HG03060 (cell line): ENCODE measurements around the gene GSTA2.
"Not testable (repeated sequence)": the region's sequence is repeated elsewhere in the genome, so short reads cannot be mapped to it uniquely, and the experiment has no call there.

Experiments used
- ATAC-seq: cut with Tn5 transposase; IDR thresholded peaks from one replicate; pipeline ENCODE4 v1.9.1; 2021; ENCODE audit warnings: low read depth, moderate number of reproducible peaks; ENCODE audit not compliant: unreplicated experiment

GSTA2 gene

GRCh38 chr6:52761673-52762491, 1.4 kb downstream of the GSTA2 start:
- ATAC-seq = not testable (repeated sequence)

- no peak for ATAC-seq
Observed at GRCh38 chr6:52760105-52760765, 3.0 kb downstream of the GSTA2 start.

- ATAC-seq = no peak
Observed at GRCh38 chr6:52759085-52759484, 4.2 kb downstream of the GSTA2 start.

- ATAC-seq = not testable (repeated sequence)
Observed at GRCh38 chr6:52757651-52758338, 5.5 kb downstream of the GSTA2 start.

- no peak for ATAC-seq
Observed at GRCh38 chr6:52754443-52754842, 8.8 kb downstream of the GSTA2 start.

DNA sequence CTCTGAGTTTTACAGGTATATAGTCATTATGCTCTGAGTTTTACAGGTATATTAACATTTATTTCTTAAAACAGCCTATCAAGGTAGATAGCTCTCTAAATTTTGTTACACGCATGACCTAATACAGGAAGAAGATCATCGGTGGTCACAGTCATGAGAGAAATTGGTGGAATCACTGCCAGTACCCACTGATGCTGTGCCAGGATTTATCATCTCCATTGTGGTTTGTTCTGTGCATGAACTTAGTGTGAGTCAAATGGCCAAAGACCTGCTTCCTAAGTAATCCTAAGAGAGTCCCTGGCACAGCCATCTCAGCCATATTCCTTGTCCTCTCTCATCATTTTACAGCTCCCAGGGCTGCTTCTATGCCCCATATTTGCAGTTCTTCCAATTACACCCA, 10.1 kb downstream of the GSTA2 start:
- not testable (repeated sequence) for ATAC-seq

DNA sequence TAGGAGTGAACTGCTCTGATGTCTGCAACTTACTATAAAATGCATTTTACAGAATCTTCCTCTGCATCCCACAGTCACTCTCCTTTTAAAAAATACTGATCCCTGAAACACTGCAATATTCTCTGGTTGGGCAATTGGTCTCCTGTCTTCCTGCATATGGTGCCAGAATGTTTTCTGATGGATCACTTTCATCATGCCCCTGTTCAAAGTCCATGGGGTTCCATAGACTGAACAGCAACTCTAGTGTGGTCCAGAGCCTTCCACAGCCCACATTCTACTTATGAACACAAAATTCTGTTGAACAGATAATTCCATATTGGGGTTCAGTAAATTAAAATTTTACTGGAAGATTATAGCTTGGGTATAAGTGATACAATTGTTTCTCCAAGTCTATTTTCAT, 11.0 kb downstream of the GSTA2 start:
- ATAC-seq = no peak

- ATAC-seq = no peak
Observed at GRCh38 chr6:52749556-52750152, 13.6 kb downstream of the GSTA2 start.

GRCh38 chr6:52747301-52747700, 16.0 kb downstream of the GSTA2 start:
- not testable (repeated sequence) for ATAC-seq

GRCh38 chr6:52746213-52746612, 17.1 kb downstream of the GSTA2 start:
- ATAC-seq = no peak

- no peak for ATAC-seq
Observed at GRCh38 chr6:52745764-52746201, 17.5 kb downstream of the GSTA2 start.

GRCh38 chr6:52741872-52742271, 21.4 kb downstream of the GSTA2 start:
- ATAC-seq = no peak

DNA sequence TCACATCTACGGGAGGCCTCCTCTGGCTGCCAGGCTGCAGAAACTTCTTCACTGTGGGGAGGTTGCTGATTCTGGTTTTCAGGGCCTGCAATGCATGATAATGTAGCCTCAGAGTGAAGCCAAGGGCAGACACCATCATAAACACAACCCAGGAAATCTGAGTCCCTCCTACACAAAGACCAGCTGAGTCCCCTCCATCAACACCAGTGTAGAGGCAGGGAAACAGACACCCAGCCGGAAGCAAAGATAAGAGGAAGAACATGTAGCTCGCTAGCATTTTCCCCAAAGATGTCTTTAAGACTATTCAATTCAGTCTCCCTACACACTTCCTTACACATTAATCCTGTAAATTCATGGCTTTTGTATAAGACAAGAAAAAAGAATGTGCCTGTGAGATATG, 23.6 kb downstream of the GSTA2 start:
- no peak for ATAC-seq

GRCh38 chr6:52739134-52739533, 24.1 kb downstream of the GSTA2 start:
- ATAC-seq = no peak

DNA sequence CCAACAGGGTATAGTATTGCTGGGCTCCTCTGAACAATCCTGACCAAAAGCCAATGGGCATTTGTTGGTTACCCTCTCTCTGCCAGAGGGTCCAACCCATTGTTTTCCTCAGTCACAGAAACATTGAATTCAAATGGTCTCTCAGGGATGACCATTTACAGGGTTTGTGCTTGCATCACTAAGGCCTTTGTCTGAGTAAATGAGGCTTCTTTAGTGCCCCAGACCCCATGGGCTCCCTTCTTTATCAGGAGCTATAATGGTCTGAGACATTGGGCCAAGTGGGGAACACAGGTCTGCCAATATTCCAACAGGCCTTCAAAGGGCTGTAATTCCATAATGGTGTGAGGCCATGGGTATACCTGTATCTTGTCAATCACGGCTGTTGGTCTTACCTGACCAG, 27.1 kb downstream of the GSTA2 start:
- ATAC-seq = no peak

DNA sequence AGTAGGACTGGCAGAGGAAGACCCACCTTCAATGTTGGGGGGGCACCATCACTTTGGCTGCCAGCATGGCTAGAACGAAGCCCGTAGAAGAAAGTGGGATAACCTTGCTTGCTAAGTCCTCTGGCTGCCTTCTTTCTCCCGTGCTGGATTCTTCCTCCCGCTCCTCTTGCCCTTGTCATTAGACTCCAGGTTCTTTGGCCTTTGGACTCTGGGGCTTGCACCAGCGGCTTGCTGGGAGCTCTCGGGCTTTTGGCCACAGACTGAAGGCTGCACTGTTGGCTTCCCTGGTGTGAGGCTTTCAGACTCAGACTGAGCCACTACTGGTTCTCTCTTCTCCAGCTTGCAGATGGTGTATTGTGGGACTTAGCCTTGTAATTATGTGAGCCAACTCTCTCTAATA, 28.2 kb downstream of the GSTA2 start:
- ATAC-seq = no peak

DNA sequence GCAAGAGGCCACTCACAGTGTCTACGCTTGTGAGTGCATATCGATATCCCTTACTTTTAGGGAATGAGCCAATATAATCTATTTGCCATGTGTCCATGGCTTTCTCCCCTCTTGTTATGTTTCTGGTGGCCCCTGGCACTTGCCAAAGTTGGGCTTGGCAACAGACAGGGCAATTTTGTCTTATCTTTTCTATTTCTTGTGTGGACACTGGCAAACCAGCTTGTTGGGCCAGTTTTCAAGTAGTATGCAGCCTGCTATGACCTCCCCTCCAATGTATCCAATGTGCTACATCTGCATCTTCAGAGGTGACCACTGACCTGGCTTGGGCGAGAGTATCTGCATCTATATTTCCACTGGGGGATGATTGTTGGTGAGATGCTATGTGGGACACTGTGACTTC, 29.2 kb downstream of the GSTA2 start:
- no peak for ATAC-seq

- no peak for ATAC-seq
Observed at GRCh38 chr6:52733172-52733571, 30.1 kb downstream of the GSTA2 start.

DNA sequence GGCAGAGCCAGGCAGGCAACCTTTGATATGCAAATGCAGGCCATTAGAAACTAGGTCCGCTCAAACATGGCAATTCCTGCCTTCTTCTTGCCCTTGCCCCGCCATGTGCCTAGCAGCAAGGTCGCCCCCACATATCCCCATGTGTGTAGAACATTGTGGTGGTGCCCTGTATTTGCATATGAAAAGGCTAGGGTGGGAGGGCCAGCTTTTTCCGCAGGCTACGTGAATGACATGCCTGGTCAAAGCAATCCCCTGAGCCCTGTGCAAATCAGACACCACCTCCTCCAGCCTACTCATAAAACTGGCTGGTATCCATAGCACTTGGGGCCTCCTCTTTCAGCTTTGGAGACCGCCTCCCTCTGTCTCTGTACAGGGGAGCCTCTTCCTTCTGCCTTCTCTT, 31.6 kb downstream of the GSTA2 start:
- ATAC-seq = no peak

DNA sequence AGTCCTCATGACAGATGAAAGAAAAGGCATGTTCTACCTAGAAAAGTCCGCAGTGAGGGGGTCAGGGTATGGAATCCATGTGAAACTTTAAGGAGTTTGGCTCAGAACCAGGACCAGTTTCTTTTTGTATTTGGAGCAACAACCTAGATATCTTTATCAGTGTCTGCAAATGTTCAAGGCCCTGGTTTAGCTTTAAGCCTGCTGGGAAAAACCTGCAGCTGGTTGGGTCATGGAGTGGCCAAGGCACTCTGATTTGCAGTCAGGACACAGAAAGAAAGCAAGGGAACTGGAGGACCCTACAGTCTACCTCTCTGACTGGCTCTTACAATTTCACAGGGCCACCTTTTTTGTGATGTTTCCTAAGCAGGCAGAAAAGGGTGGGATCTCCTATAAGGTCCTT, 33.7 kb downstream of the GSTA2 start:
- ATAC-seq = no peak

GRCh38 chr6:52728394-52728793, 34.9 kb downstream of the GSTA2 start:
- no peak for ATAC-seq
